K562 (cell line): ENCODE results near the gene TPK1. TPM values are rescaled to one million over a fixed set of nuclear protein-coding genes. Genes with fewer than 3 reads are reported as not detected.

Source experiments
- ATAC-seq: fragments of 200-7000 bp; cut with Tn5 transposase; 3 replicates; pipeline ENCODE4 v1.9.1; 2020; ENCODE audit warnings: moderate library complexity
- BruUV-seq: library from RNA; stranded (reverse); fragments of 400-500 nt; replicated peaks from 2 replicates; lab custom pipeline; 2021; lab: Mats Ljungman, UMichigan
- CTCF ChIA-PET: fragments of 300-600 bp; formaldehyde crosslinking; extraction: SDS; loops from one replicate; lab custom pipeline; 2021; ENCODE audit warnings: low intra/inter-chr PET ratio; lab: Yijun Ruan, JAX
- POLR2A ChIA-PET: fragments of 300-600, 350-650 bp; sonication (Branson Sonifier 250); formaldehyde crosslinking; extraction: SDS; loops from one replicate; lab custom pipeline; 2021; ENCODE audit warnings: antibody characterized with exemption, inconsistent platforms; lab: Yijun Ruan, JAX
- DNase-seq, 4 experiments: peaks; one replicate each; pipeline versions ENCODE4 v3.0.0 to v3.0.0-alpha.2; 2011 to 2018; ENCODE audit warnings: low spot score in 3 of 4, mixed read lengths in 3 of 4; ENCODE audit errors: extremely low read depth in 1 of 4
- FAIRE-seq: peaks from 2 replicates; lab custom pipeline; 2011; peaks lifted over from hg19 to GRCh38; lab: Jason Lieb, UNC
- H2AFZ ChIP-seq: 2 replicates; pipeline ENCODE4 v1.6.0; 2011; ENCODE audit warnings: low read depth, low read length, control low read depth, inconsistent platforms
- H3K27ac ChIP-seq: fragments of 200-600 bp; 3 replicates; pipeline ENCODE4 v1.8.0; 2011; ENCODE audit warnings: low read depth, mild to moderate bottlenecking, control low read depth, inconsistent platforms, low read length, moderate library complexity, mixed read lengths; ENCODE audit errors: extremely low read depth
- H3K27me3 ChIP-seq, 2 experiments: fragments of 300-600 bp in 1 of 2; 2 replicates in 1 of 2; 3 replicates in 1 of 2; pipeline versions ENCODE4 v1.6.0 to v1.8.0; 2011; ENCODE audit warnings: inconsistent platforms in 2 of 2, low read length in 2 of 2, mild to moderate bottlenecking in 1 of 2, mixed read lengths in 1 of 2, moderate library complexity in 1 of 2; ENCODE audit not compliant: control insufficient read depth in 2 of 2, insufficient read depth in 2 of 2
- H3K36me3 ChIP-seq: fragments of 300-600 bp; 3 replicates; pipeline ENCODE4 v1.8.0; 2011; ENCODE audit warnings: mild to moderate bottlenecking, low read length, inconsistent platforms; ENCODE audit not compliant: control insufficient read depth, insufficient read depth
- H3K4me1 ChIP-seq, 2 experiments: fragments of 200-600 bp in 1 of 2; replicated peaks in 1 of 2; 2 replicates in 1 of 2; 3 replicates in 1 of 2; pipeline versions ENCODE4 v1.5.1 to v1.8.0; 2011; ENCODE audit warnings: inconsistent platforms in 2 of 2, low read length in 2 of 2, mild to moderate bottlenecking in 1 of 2, mixed read lengths in 1 of 2, moderate library complexity in 1 of 2; ENCODE audit not compliant: control insufficient read depth in 2 of 2, insufficient read depth in 2 of 2
- H3K4me2 ChIP-seq: 2 replicates; pipeline ENCODE4 v1.6.1; 2011; ENCODE audit warnings: low read length, control low read depth, inconsistent platforms, mixed read lengths; ENCODE audit not compliant: insufficient read depth
- H3K4me3 ChIP-seq: fragments of 200-600 bp; sonication (generic), shearing (Covaris generic); 2 replicates; pipeline ENCODE4 v1.5.1; 2016; ENCODE audit warnings: control low read depth, inconsistent platforms
- H3K79me2 ChIP-seq: fragments of 200-600 bp; 3 replicates; pipeline ENCODE4 v1.8.0; 2011; ENCODE audit warnings: low read length, inconsistent platforms; ENCODE audit not compliant: control insufficient read depth, insufficient read depth
- H3K9ac ChIP-seq, 2 experiments: 2 replicates each; pipeline versions ENCODE4 v1.6.0 to v1.6.1; 2011; ENCODE audit warnings: low read depth in 2 of 2, low read length in 2 of 2, control low read depth in 1 of 2, inconsistent platforms in 1 of 2, mild to moderate bottlenecking in 1 of 2, mixed read lengths in 1 of 2; ENCODE audit not compliant: insufficient read depth in 1 of 2
- H3K9me1 ChIP-seq: one replicate; pipeline ENCODE4 v1.6.0; 2011; ENCODE audit warnings: inconsistent platforms, mild to moderate bottlenecking, low read length, moderate library complexity; ENCODE audit not compliant: control insufficient read depth, insufficient read depth
- H3K9me3 ChIP-seq: replicated peaks from 2 replicates; pipeline ENCODE4 v1.5.1; 2011; ENCODE audit warnings: low read depth, low read length, inconsistent platforms; ENCODE audit not compliant: control insufficient read depth, insufficient read depth
- H4K20me1 ChIP-seq: replicated peaks from 2 replicates; pipeline ENCODE4 v1.6.1; 2011; ENCODE audit warnings: low read length, inconsistent platforms, mixed read lengths; ENCODE audit not compliant: control insufficient read depth, insufficient read depth
- HMG20B ChIP-seq: fragments of 250-450 bp; sonication (Bioruptor Pico); IDR thresholded peaks from 2 replicates; pipeline ENCODE4 v1.5.0; 2021; ENCODE audit warnings: mild to moderate bottlenecking
- PHF20 ChIP-seq: fragments of 450-650 bp; IDR thresholded peaks from 2 replicates; pipeline ENCODE4 v1.6.1; 2018; ENCODE audit not compliant: partially characterized antibody
- RAD21 ChIP-seq, 2 experiments: fragments of 250-450 bp in 1 of 2; fragments of 450-650 bp in 1 of 2; sonication (Bioruptor Pico) in 1 of 2; formaldehyde crosslinking in 1 of 2; IDR thresholded peaks in 1 of 2; conservative IDR thresholded peaks in 1 of 2; 2 replicates each; pipeline versions ENCODE4 v1.4.0 to v1.8.0; 2020 to 2022; ENCODE audit warnings: mild to moderate bottlenecking in 2 of 2, moderate library complexity in 1 of 2
- TEAD1 ChIP-seq, 2 experiments: fragments of 450-650 bp in 1 of 2; sonication (generic) in 1 of 2; formaldehyde crosslinking; IDR thresholded peaks; 2 replicates each; pipeline versions ENCODE4 v1.4.0 to v1.8.0; 2020 to 2022; ENCODE audit warnings: mild to moderate bottlenecking in 2 of 2, missing genetic modification reagents in 1 of 2
- TFAM ChIP-seq: fragments of 250-450 bp; sonication (Bioruptor Pico); conservative IDR thresholded peaks from 2 replicates; pipeline ENCODE4 v1.5.0; 2021; ENCODE audit warnings: mild to moderate bottlenecking, moderate library complexity
- TSHZ1 ChIP-seq: fragments of 250-450 bp; sonication (Bioruptor Pico); IDR thresholded peaks from 2 replicates; pipeline ENCODE4 v1.4.0; 2020; ENCODE audit warnings: mild to moderate bottlenecking, moderate library complexity
- ZBTB11 ChIP-seq, 3 experiments: fragments of 200-800 bp in 1 of 3; fragments of 250-450 bp in 1 of 3; fragments of 450-650 bp in 1 of 3; sonication (Bioruptor Pico) in 1 of 3; sonication (Bioruptor generic) in 1 of 3; formaldehyde crosslinking in 1 of 3; IDR thresholded peaks; 2 replicates each; pipeline versions ENCODE4 v1.6.1 to v1.8.0; 2016 to 2022; ENCODE audit warnings: mild to moderate bottlenecking in 2 of 3, missing genetic modification characterization in 2 of 3, missing compliant biosample characterization in 1 of 3, moderate library complexity in 1 of 3
- ZNF584 ChIP-seq: fragments of 200-800 bp; sonication (Bioruptor generic); IDR thresholded peaks from 2 replicates; pipeline ENCODE4 v1.6.1; 2016; ENCODE audit warnings: low read depth, mild to moderate bottlenecking, missing genetic modification characterization, missing compliant biosample characterization
- ZNF766 ChIP-seq: fragments of 200-800 bp; sonication (Bioruptor generic); conservative IDR thresholded peaks from 2 replicates; pipeline ENCODE4 v1.6.1; 2016; ENCODE audit warnings: missing genetic modification characterization, missing compliant biosample characterization
- ZNF77 ChIP-seq: fragments of 250-450 bp; sonication (Bioruptor Pico); IDR thresholded peaks from 2 replicates; pipeline ENCODE4 v1.5.0; 2020
- WGBS: fragments of 100-300 bp; shearing (Covaris generic); methylation state at CpG from one replicate; pipeline ENCODE4 v1.1.6; 2016; ENCODE audit warnings: low coverage, mixed read lengths; ENCODE audit not compliant: insufficient coverage; ENCODE audit errors: missing lambda C conversion rate; 5-methylcytosine and 5-hydroxymethylcytosine counted together
- in situ Hi-C: fragments of 300-500 bp; cut with MboI; formaldehyde crosslinking; loops from 4 replicates; pipeline ENCODE4 v1.15.0; 2018; ENCODE audit warnings: inconsistent platforms, mixed read lengths
- intact Hi-C: fragments of 100-400 bp; cut with micrococcal nuclease; formaldehyde crosslinking; loops from 2 replicates; pipeline ENCODE4 v1.14.2; 2022
- polyA plus RNA-seq, 8 experiments: library from polyadenylated mRNA; depleted of rRNA in 4 of 8; stranded (reverse) in 5 of 8; unstranded in 3 of 8; fragments of >200 nt; fragmentation: Nextera tagmentation in 2 of 8; fragmentation: Illumina TruSeq in 1 of 8; extraction: Ambion mirVana in 2 of 8; extraction: Trizol in 1 of 8; gene quantifications; 2 replicates each; pipeline versions ENCODE4 v1.2.1 to v1.2.3, GENCODE V29; 2011 to 2014; ENCODE audit warnings: inconsistent platforms in 1 of 8, missing spikeins in 1 of 8
- total RNA-seq, 7 experiments: library from RNA; depleted of rRNA in 6 of 7; stranded (reverse); fragments of >200 nt in 6 of 7; fragmentation: Illumina TruSeq in 2 of 7; extraction: Trizol in 2 of 7; gene quantifications; 2 replicates each; pipeline versions ENCODE4 v1.2.1 to v1.2.3, GENCODE V29; 2011 to 2021; ENCODE audit warnings: low replicate concordance in 1 of 7

TPK1 gene
- total and polyA plus RNA-seq, 9 of the 15 experiments (the other 6 are each of a cell fraction or from before 2014, with no cell fraction given) = 5.1 to 16.2 (median 9.2) TPM

- intact Hi-C loops (no loop called here), in situ Hi-C loops (no loop called here)
- ATAC-seq (no peak), DNase-seq (no peak), FAIRE-seq (no peak)
- BruUV-seq = no TSS peak
- H3K36me3 ChIP-seq = no peaks in the 10 kb centered on the region
- POLR2A ChIA-PET = no interaction called here
- no peaks in the 10 kb centered on the region for H3K4me1 ChIP-seq
- no peak overlapping the region for H2AFZ ChIP-seq
- H3K27ac ChIP-seq = no peak overlapping the region
- TF ChIP-seq ZNF766 (CRISPR knock-in tag) (no peak), TSHZ1 (CRISPR knock-in tag) (no peak), TEAD1 (CRISPR knock-in tag; IDR thresholded peaks at IDR 0.05) (no peak), TFAM (CRISPR knock-in tag) (no peak), PHF20 (no peak), ZBTB11 (CRISPR knock-in tag; IDR thresholded peaks at IDR 0.05) (no peak), RAD21 (CRISPR knock-in tag; conservative IDR thresholded peaks at IDR 0.05 in 1 of 2, IDR thresholded peaks at IDR 0.05 in 1 of 2) (no peak), HMG20B (no peak), ZNF584 (CRISPR knock-in tag) (no peak), ZNF77 (CRISPR knock-in tag) (no peak)
- CTCF ChIA-PET = no interaction called here
- H3K4me2 ChIP-seq = no peak overlapping the region
- H3K79me2 ChIP-seq = no peaks in the 10 kb centered on the region
- H3K27me3 ChIP-seq = no peaks in the 10 kb centered on the region
- H4K20me1 ChIP-seq = no peaks in the 10 kb centered on the region
- 2% methylated on average over 5 of the region's 5 CpGs for WGBS
- H3K9ac ChIP-seq = no peak overlapping the region
- no peaks in the 10 kb centered on the region for H3K9me3 ChIP-seq
- H3K4me3 ChIP-seq = no peak overlapping the region
- no peaks in the 10 kb centered on the region for H3K9me1 ChIP-seq
Observed at GRCh38 chr7:144653449-144653848, 182.4 kb downstream of the TPK1 start.
